ENCODE data around the gene ZMYND12.

- no peak for TF ChIP-seq CTCF (IDR thresholded peaks at IDR 0.05; ENCODE audit: low read length)
- TF ChIP-seq EZH2 (IDR thresholded peaks at IDR 0.05; ENCODE audit: borderline replicate concordance, low read length): no peak
These were observed 28.6 kb downstream of the ZMYND12 start for GRCh38 chr1:42427240-42427639.
